Ectodermal cell (in vitro differentiated cells): ENCODE results near the gene ALS2CL.

Source experiments
- H3K27ac ChIP-seq: 2 replicates; pipeline ENCODE4 v1.7.0; 2013; ENCODE audit warnings: mild to moderate bottlenecking, low read depth, low read length; ENCODE audit not compliant: insufficient read depth, poor library complexity, severe bottlenecking
- H3K27me3 ChIP-seq: 2 replicates; pipeline ENCODE4 v1.7.0; 2013; ENCODE audit warnings: mild to moderate bottlenecking, low read length; ENCODE audit not compliant: insufficient read depth, control insufficient read depth, poor library complexity, severe bottlenecking
- H3K36me3 ChIP-seq: one replicate; pipeline ENCODE4 v1.7.0; 2013; ENCODE audit warnings: low read length; ENCODE audit not compliant: control insufficient read depth, insufficient read depth
- H3K4me1 ChIP-seq: one replicate; pipeline ENCODE4 v1.7.0; 2013; ENCODE audit warnings: low read length; ENCODE audit not compliant: control insufficient read depth, insufficient read depth
- H3K4me3 ChIP-seq: 2 replicates; pipeline ENCODE4 v1.7.0; 2013; ENCODE audit warnings: low read depth, low read length, control low read depth; ENCODE audit not compliant: insufficient read depth
- H3K9me3 ChIP-seq: 2 replicates; pipeline ENCODE4 v1.7.0; 2013; ENCODE audit warnings: mild to moderate bottlenecking, low read length, moderate library complexity; ENCODE audit not compliant: control insufficient read depth
- WGBS, 2 experiments: methylation state at CpG; one replicate each; pipeline ENCODE4 v1.1.7; 2013; ENCODE audit warnings: missing lambda C conversion rate in 2 of 2; 5-methylcytosine and 5-hydroxymethylcytosine counted together

Gene ALS2CL

DNA sequence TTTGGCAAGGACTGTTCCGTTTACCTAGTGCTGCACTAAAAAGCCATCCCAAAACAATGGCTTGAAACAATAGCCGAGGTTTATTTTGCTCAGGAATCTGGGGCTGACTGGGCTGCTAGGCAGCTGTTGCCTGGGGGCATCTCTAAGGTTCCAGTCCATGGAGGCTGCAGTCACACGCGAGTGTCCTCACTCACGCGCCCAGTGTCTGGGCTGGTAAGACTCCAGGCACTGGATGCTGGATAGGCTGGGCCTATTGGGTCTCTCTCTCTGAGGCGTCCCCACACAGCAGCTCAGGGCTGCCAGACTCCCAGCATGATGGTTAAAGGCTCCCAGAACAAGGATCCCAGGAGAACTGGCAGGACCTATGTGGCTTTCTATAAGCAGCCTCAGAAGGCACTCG is 34.2 kb downstream of the ALS2CL start:
- H3K36me3 ChIP-seq, result no peaks in the 10 kb centered on the region
- no peaks in the 10 kb centered on the region for H3K27me3 ChIP-seq
- no peaks in the 10 kb centered on the region for H3K9me3 ChIP-seq
- H3K4me3 ChIP-seq, result no peak overlapping the region
- WGBS, 2 experiments, result 64 to 68% methylated on average over 8 of the region's 8 CpGs
- H3K4me1 ChIP-seq, result peaks cover 42% of the 10 kb centered on the region
- no peak overlapping the region for H3K27ac ChIP-seq

DNA sequence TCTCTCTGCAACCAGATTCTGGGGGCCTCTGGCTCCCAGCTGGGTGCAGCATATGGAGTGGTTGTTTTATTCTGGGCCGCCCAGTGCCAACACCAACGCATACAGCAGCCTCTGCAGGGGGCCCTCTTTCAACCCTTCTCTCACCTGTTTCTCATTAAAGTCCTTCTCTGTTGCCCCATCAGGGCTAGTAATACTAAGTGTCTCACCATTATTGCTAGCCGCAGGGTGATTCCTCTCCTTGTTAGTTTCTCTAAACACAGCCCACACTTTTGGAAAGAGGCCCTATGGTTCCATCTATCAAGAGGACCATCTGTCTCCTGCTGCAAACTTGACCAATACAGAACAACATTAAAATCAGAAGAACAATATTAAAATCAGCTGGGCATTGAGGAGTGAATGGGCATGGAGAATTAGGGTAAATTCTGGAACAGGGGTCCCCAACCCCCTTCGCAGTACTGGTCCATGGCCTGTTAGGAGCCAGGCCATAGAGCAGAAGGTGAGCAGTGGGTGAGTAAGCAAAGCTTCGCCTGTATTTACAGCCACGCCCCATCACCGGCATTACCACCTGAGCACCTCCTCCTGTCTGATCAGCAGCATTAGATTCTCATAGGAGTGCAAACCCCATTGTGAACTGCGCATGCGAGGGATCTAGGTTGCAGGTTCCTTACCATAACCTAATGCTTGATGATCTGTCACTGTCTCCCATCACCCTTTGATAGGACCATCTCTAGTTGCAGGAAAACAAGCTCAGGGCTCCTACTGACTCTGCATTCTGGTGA is 36.5 kb downstream of the ALS2CL start:
- no peaks in the 10 kb centered on the region for H3K9me3 ChIP-seq
- no peaks in the 10 kb centered on the region for H3K36me3 ChIP-seq
- no peaks in the 10 kb centered on the region for H3K27me3 ChIP-seq
- 75 to 80% methylated on average over 9 of the region's 9 CpGs for WGBS, 2 experiments
- no peak overlapping the region for H3K27ac ChIP-seq
- no peak overlapping the region for H3K4me3 ChIP-seq
- H3K4me1 ChIP-seq, result peaks cover 32% of the 10 kb centered on the region

DNA sequence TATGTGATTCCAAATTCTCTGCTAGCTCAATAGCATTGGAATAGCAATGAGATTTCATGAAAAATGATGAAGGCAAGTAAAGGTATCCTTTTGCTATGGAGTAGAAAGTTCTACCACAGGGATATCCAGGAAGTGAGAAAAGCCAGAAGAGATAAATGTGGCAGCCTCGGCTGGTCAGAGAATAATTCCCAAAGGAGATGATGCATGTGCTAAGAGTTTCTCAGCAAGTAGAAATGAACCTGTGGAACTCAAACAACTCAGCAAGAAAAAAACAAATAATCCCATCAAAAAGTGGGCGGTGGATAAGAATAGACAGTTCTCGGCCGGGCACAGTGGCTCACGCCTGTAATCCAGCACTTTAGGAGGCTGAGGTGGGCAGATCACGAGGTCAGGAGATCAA is 38.2 kb downstream of the ALS2CL start:
- Histone ChIP-seq H3K9me3 (no peaks in the 10 kb centered on the region), H3K27me3 (no peaks in the 10 kb centered on the region), H3K4me1 (peaks cover 18% of the 10 kb centered on the region), H3K27ac (no peak overlapping the region), H3K36me3 (no peaks in the 10 kb centered on the region), H3K4me3 (no peak overlapping the region)
- 93 to 94% methylated on average over 6 of the region's 6 CpGs for whole genome bisulfite sequencing, 2 experiments

DNA sequence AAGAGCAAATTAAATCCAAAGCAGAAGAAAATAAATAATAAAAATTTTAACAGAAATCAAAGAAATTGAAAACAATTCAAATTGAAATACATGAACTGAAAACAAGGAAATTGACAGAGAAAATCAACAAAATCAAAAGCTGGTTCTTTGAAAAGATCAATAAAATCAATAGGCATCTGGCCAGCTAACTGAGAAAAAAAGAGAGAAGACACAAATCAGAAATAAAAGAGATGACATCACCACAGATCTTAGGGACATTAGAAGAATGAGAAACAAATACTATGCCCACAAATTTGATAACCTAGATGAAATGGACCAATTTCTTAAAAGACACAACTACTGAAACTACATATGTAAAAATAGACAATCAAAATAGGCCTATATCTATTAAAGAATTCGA is 42.4 kb downstream of the ALS2CL start:
- 67 to 78% methylated on average over 1 of the region's 1 CpG for WGBS, 2 experiments
- Histone ChIP-seq H3K9me3 (no peaks in the 10 kb centered on the region), H3K27me3 (no peaks in the 10 kb centered on the region), H3K4me1 (no peaks in the 10 kb centered on the region), H3K27ac (no peak overlapping the region), H3K4me3 (no peak overlapping the region), H3K36me3 (no peaks in the 10 kb centered on the region)

DNA sequence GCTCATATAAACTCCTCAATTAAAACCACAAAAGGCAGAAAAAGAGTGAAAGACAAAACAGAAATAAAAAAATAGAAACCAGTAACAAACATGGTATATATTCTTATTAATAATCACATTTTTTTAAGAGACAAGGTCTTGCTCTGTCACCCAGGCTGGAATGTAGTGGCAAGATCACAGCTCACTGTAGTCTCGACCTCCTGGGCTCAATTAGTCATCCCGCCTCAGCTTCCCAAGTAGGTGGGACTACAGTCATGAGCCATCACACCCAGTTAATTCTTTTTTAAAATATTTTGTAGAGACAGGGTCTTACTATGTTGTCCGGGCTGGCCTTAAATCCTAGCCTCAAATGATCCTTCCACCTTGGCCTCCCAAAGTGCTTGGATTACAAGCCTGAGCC is 44.0 kb downstream of the ALS2CL start:
- H3K4me3 ChIP-seq, result no peak overlapping the region
- WGBS, 2 experiments, result 89 to 90% methylated on average over 3 of the region's 3 CpGs
- no peaks in the 10 kb centered on the region for H3K27me3 ChIP-seq
- no peaks in the 10 kb centered on the region for H3K4me1 ChIP-seq
- no peak overlapping the region for H3K27ac ChIP-seq
- no peaks in the 10 kb centered on the region for H3K9me3 ChIP-seq
- no peaks in the 10 kb centered on the region for H3K36me3 ChIP-seq

DNA sequence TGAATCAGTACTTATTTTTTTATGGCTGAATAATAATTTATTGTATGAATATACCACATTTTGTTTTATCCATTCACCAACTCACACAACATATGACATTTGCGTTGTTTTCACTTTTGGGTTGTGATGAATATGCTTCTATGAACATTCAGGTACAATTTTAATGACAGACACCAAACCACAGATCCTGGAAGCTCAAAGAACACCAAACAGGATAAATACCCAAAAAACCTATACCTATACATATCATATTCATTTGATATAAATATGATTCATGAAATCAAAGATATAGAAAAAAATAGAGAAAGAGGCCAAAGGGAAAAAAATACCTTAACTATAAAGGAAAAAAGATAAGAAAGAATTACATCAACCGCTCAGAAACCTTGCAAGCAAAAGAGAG is 45.4 kb downstream of the ALS2CL start:
- no peak overlapping the region for H3K4me3 ChIP-seq
- H3K27me3 ChIP-seq, result no peaks in the 10 kb centered on the region
- no CpG with 5 or more reads among the region's 2 CpGs for WGBS, 2 experiments
- no peak overlapping the region for H3K27ac ChIP-seq
- H3K36me3 ChIP-seq, result no peaks in the 10 kb centered on the region
- H3K4me1 ChIP-seq, result no peaks in the 10 kb centered on the region
- H3K9me3 ChIP-seq, result no peaks in the 10 kb centered on the region

DNA sequence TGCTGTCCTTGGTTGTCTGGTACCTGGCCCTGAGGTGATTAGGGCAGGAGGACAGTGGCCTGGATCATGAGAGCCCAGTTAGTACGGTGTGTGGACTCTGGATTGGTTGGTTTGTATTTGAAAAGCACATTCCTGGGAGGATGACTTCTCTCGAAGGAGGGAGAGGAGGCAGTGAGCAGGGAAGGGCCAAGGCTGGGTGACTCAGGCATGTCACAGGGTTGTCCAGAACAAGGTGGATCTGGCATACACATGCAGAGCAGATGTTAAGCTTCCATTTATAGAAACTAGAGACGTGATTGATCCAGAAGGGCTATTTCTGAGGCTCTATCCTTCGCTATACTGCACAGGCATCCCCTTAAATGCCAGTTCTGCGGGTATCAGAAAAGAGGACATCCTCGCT is 46.8 kb downstream of the ALS2CL start:
- no peaks in the 10 kb centered on the region for H3K9me3 ChIP-seq
- no peaks in the 10 kb centered on the region for H3K36me3 ChIP-seq
- no peaks in the 10 kb centered on the region for H3K4me1 ChIP-seq
- WGBS, 2 experiments, result 58% methylated on average over 6 of the region's 6 CpGs
- H3K27me3 ChIP-seq, result no peaks in the 10 kb centered on the region
- no peak overlapping the region for H3K4me3 ChIP-seq
- H3K27ac ChIP-seq, result no peak overlapping the region

DNA sequence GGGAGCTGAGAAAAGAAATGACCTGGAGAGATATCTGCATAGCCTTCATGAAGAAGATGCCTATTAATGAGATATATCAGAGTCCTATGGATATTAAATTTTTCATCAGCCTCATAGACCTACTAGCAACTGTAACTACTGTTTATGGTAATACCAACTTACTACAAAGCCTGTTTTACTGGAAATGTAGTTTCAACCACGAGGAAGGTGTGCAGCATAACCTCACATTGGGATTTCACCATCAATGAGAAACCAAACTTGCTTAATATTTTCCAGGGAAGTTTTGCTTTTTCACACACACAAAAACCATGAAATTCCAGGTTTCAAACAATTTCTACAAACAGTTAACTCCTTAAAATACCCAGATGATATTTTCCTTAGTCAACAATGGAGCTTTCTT is 49.8 kb downstream of the ALS2CL start:
- no peak overlapping the region for H3K27ac ChIP-seq
- peaks cover 6% of the 10 kb centered on the region for H3K9me3 ChIP-seq
- H3K4me3 ChIP-seq, result no peak overlapping the region
- WGBS, 2 experiments, result 85 to 91% methylated on average over 1 of the region's 1 CpG
- no peaks in the 10 kb centered on the region for H3K36me3 ChIP-seq
- no peaks in the 10 kb centered on the region for H3K27me3 ChIP-seq
- no peaks in the 10 kb centered on the region for H3K4me1 ChIP-seq

DNA sequence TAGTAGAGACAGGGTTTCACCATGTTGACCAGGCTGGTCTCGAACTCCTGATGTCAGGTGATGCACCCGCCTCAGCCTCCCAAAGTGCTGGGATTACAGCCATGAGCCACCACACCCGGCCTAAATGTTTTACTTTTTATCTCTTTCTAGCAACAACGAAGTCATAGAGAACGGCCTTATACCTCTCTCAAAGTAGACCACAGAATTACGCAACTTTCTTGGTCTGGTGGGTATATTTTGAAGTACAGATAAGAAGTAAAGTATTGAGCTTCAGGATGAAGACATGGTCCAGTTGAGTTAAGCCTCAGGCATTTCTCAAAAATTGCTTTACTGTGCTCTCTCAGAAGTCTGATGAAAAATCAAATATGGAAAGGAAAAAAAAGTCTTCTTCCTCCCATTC is 50.5 kb downstream of the ALS2CL start:
- WGBS, 2 experiments, result 89 to 92% methylated on average over 6 of the region's 6 CpGs
- H3K36me3 ChIP-seq, result no peaks in the 10 kb centered on the region
- no peak overlapping the region for H3K4me3 ChIP-seq
- no peaks in the 10 kb centered on the region for H3K4me1 ChIP-seq
- H3K9me3 ChIP-seq, result peaks cover 6% of the 10 kb centered on the region
- H3K27me3 ChIP-seq, result no peaks in the 10 kb centered on the region
- H3K27ac ChIP-seq, result no peak overlapping the region

DNA sequence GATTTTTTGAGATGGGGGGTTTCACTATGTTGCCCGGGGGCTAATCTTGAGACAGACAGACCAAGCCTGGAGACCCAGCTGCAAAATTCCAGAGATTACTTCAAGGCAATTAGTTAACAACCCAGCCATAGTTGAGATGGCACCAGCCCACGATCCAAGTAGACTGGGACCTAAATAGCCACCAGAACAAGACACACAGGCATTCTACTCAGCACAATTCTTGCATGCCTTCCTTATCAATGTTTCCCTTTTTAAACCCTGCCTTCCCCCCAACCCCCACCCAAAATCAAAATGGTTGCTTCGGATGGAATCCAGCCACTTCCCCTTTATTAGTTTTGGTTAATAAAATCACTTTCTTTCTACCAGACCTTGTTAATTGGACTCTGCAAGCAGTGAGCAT is 52.6 kb downstream of the ALS2CL start:
- H3K36me3 ChIP-seq, result no peaks in the 10 kb centered on the region
- H3K4me1 ChIP-seq, result no peaks in the 10 kb centered on the region
- WGBS, 2 experiments, result 85 to 96% methylated on average over 3 of the region's 3 CpGs
- no peaks in the 10 kb centered on the region for H3K27me3 ChIP-seq
- H3K4me3 ChIP-seq, result no peak overlapping the region
- H3K27ac ChIP-seq, result no peak overlapping the region
- H3K9me3 ChIP-seq, result peaks cover 6% of the 10 kb centered on the region

DNA sequence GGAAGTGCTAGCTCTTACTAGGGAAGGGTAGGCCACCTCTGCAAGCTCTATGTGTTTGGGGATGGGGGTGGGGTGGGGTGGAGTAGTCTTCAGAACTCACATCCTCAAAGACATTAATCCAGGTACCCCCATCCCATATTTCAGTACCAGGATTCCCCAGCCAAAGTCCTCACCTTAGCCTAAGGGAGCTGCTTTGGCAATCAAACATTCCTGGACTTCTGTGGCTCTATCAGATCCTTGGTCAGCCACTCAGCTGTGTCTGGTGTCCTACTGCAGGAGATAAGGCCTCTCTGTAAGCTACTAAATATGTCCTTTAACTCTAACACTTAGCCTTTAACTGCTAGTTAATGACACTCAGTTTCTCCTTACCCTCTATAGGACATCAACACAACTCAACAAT is 54.3 kb downstream of the ALS2CL start:
- Histone ChIP-seq H3K9me3 (peaks cover 6% of the 10 kb centered on the region), H3K4me1 (no peaks in the 10 kb centered on the region), H3K36me3 (no peaks in the 10 kb centered on the region), H3K27me3 (no peaks in the 10 kb centered on the region), H3K4me3 (no peak overlapping the region), H3K27ac (no peak overlapping the region)
